Measurements from ENCODE around the gene PLPP7.
A peak's percentile ranks its signal among the peaks of the same experiment; 100 is the strongest.

Gene PLPP7

DNA sequence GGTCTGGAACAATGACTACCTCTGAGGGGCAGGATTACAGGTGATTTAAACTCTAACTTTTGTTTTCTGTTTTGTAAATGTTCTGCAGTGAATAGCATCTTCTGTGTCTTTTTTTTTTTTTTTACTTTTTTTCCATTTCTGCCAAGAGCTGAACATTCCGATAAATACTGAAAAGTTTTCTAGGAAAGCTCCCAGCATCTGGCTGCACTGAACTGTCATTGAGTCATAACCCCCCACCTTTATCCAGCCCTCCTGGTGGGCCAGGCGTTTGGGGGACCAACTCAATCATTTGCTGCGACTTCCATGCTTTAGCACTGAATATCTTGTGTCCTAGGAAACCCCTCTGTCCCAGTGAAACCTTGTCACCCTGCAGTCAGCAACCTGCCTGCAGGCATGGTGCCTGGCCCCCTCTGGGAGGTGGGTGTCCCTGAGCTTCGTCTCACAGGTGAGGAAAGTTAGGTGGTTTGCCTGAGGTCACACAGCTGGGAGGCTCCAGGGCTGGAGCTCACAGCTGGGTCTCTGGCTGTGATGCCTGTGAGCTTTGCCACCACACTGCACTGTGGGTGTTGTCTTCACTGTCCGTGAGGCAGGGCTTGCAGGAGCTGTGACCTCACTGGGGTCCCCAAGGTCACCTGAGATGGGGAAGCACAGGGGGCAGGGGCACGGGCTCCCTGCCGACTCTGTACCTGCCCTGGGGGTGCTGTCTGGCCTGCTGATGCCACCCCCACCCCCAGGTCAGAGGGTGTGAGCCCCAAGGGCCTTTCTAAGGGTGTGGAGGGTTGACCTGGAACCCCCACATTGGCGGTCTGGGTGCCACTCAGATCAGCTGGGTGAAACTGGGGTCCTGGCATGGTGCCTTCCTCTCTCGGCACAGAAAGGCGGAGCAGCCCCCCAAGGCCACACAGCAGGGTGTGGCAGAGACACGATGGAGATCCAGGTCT is 14.1 kb downstream of the PLPP7 start:
- no peak for DNase-seq (ENCODE audit: low read depth)

DNA sequence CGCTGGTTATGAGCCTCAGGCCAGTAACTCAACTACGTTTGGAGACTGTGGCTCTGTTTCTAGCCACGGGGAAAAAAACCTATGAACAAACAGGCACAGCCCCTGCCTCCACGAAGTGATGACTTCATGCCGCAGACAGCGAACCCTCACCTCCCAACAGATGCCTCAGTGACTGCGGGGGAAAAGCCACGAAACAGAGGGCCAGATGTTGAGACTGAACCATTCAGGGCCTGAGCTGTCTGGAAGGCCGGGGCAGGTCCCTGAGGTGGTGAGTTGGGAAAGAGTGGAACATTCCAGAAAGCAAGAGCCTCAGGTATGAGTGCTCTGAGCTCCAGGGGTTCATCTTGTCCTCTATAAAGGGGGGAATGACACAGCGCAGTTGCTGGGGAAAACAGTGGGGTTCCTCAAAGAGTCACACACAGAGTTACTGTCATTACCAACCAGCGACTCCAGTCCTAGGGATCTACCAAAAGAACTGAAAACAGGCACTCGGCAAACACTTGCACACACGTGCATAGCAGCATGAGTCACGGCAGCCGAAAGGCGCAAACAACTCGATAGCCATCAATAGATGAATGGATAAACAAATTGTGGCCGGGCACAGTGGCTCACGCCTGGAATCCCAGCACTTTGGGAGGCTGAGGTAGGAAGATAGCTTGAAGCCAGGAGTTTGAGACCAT is 15.3 kb downstream of the PLPP7 start:
- no peak for DNase-seq (ENCODE audit: low read depth)

DNA sequence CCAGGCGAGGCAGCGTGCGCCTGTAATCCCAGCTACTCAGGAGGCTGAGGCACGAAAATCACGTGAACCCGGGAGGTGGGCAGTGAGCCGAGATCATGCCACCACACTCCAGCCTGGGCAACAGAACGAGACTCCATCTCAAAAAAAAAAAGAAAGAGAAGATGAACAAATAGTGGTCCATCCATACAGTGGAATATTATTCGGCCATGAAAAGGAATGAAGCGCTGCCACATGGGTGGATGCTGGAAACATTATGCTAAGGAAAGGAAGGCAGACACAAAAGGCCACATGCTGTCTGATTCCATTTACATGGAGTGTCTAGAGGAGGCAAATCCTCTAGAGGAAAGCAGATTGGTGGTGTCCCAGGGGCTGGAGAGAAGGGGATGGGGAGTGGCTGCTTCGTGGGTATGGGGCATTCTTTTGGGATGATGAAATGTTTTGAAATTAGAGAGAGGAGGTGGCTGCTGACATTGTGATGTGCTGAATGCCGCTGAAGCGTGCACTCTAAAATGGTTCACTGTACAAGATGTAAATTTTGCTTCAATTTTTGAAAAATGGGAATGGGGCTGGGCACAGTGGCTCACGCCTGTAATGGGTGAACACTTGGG is 17.0 kb downstream of the PLPP7 start:
- DNase-seq (ENCODE audit: low read depth) = no peak

DNA sequence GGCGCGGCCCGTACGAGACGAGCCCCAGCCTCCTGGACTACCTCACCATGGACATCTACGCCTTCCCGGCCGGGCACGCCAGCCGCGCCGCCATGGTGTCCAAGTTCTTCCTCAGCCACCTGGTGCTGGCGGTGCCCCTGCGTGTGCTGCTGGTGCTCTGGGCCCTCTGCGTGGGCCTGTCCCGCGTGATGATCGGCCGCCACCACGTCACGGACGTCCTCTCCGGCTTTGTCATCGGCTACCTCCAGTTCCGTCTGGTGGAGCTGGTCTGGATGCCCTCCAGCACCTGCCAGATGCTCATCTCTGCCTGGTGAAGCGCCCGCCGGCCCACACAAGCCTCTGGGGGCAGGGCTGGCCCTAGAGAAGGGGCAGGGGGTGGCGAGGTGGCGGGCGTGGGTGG is 18.5 kb downstream of the PLPP7 start:
- no peak for DNase-seq (ENCODE audit: low read depth)

DNA sequence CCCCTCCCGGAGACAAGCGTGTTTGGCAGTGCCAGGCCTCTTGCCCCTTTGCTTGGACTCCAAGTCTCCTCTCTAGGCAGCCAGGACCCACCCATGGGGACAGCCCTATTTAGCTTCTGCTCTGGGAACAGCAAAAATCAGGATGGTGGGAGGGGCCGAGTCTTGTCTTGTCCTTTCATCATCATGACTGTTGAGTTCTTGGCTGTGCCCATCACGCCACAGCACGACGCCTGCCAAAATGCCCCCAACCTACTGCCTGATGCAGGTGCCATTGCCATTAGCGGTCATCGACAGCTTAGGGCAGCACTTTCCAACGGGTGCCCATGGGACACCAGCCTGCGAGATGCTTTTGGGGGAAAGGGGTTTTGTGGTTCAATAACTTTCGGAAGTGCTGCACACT is 18.9 kb downstream of the PLPP7 start:
- DNase-seq (ENCODE audit: low read depth) = no peak

DNA sequence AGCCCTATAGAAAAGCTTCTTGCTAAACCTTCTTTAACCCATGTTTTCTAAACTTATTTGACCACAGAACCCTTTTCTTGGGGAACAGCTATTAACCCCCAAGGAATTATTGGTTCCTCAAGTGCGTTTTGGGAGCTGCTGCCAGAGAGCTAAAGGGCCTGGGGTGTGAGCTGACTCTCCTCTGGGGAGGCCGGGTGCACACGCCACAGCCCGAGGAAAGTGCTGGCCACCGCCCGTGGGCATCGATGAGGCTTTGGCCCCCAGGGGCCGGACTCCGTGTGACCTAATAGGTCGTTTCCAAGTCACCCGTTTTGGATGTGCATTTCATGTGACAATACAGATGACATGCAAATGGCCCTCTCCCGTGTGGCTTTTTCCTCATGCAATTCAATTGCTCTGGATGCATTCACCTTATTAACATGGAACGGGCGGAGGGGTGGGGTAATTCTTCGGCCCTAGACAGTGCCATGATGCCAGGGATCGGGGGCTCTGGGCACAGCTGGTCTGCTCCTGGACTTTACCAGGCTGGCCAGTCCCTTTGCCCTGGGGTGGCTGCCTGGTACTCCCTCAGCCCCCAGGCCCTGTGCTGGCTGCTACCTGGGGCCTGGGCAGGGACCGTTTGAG is 19.5 kb downstream of the PLPP7 start:
- DNase-seq (ENCODE audit: low read depth) = no peak

DNA sequence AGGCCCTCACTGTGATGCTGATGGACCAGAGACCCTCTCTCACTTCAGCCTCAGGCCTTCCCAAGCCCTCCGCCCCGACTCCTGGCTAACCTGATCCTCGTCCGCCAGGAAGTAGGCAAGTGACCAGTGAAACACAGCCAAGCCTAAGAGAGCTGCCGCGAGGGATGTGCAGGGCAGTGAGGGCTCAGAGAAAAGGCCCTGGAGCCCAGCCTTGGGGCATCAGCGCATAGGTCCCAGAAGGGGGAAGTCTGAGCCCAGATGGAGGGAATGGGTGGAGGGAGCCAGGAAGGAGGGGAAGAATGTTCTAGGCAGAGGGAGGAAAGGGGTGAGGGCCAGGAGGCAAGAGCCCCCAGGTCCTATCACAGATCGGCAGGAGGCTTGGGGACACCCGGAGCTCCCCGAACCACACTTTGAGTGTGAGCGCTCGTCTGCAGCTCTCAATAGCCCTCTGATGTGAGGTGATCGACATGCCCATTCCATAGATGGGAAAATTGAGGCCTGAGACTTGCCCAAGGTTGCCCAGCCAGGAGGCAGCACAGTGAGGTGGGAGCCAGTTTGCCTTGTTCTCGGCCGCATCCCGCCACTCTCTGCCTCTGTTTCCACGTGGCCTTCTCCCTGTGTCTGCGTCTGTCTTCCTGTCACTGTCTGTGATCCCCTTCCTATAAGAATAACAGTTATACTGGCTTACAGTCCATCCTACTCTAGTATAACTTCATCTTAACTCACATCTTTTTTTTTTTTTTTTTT is 20.2 kb downstream of the PLPP7 start:
- no peak for DNase-seq (ENCODE audit: low read depth)

DNA sequence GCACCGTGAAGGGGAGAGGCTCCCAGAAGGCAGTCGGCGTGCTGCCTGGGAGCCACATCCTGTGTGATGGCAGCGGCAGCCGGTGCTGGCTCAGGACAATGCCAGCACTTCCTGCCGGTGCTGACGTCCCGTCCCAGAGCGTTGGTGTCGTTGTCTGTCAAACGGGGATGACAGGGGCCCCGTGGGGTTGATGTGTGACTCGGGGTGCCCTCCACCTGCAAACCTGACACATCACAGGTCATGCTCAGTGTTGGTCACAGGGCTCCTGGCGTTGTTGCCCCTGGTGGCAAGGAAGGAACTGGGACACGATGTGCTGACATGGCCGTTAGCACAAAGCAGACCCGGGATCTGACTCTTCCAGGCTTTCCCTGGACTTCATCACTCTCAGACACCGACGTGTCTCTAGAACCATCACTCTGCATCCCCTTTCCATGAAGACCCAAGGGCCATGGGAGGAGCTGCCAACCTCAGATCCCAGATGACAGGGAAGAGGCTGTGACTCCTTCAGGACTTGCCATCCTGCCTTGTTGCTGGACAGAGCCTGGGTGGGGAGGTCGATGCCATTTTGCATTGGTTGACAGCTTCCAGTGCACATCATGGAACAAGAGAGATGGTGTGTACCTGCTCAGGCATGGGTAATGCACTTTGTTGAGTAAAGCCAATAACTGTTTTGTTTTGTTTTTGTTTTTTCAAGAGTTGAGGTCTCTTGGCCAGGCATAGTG is 21.5 kb downstream of the PLPP7 start:
- peak; percentile 39 for DNase-seq (ENCODE audit: low read depth)

DNA sequence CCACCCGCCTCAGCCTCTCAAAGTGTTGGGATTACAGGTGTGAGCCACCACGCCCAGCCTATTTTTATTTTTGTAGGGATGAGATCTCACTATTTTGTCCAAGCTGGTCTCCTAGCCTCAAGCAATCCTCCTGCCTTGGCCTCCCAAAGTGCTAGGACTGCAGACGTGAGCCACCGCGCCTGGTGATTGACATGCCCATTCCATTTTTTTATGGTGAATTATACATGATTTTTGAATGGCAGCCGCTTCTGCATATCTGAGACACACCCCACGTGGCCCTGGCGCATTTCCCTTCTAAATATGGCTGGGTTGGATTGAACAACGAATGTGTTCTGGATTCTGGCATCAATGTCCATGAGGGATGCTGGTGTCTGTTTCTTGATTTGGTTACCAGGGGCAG is 22.7 kb downstream of the PLPP7 start:
- DNase-seq (ENCODE audit: low read depth) = no peak

DNA sequence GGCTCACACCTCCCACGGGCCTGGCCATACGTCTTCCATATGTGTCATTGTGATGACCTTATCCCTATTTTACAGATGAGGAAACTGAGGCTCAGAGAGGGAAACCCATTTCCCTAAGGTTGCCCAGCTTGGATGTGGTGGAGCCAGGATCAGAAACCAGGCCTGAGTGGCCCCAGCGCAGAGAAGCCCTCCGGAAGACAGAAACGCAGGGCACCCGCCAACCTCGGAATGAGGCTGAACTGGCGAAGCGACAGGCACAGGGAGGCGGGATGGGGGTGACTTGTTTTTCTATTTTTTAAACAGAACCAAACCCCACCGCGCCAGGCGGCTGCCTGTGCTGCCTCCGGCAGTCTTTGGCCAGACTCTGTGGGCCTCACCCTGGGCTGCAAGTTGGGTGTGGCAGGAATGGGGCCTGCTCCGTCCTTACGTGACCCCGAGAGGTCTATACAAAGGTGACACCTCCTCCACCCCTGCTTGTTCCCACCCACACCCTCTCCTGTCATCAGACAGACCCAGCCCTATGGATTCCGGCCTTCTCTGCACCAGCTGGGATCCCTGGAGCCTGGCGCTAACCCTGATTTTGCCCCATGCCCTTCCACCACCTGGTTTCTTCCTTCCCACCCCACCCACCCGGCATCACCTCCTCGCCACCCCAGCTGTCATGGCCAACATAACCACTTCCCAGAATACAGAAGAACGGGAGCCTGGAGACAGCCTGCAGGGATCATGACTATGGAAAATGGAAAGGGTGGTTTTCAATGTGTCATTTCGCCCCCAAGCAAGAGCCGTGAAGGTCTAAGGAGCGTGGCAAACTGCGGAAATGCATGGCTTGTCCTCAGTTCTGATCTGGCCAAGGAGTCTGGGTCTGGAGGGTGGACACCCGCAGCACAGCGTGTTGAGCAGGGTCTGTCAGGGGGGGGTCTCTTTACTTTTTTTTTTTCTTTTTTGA is 23.6 kb downstream of the PLPP7 start:
- no peak for DNase-seq (ENCODE audit: low read depth)

DNA sequence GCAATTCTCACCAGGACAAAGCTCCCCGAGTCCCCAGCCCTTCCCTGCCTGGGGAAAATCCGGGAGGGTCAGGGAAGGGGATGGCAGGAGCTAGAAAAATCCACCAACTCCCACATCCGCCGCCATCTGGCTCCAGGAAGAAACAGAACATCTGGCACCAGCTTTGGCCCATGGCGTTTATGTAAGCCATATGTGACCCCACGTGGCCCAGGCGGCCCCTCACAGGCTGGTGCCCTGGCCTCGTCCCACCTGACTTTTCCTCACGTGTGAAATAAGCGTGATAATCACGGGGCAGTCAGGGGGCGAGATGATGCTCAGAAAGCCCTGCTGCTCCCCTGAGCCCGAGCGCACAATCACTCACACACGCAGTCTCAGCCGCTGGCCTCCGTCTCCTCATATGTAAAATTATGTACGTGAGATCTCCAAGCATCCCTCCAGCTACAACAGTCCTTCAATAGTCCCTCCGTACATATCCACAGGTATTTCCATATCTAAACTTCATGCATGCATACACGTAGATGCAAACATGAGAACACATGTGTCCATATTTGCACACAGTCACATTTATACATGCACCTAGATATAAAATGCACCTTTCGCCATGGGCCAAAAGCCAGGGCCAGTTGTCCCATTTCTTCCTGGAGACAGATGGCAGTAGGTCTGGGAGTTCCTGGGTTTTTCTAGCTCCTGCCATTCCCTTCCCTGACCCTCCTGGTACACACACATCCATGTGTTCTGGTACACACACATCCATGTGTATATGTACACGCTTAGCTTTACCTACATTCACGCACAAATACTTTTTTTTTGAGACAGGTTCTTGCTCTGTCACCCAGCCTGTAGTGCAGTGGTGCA is 28.9 kb downstream of the PLPP7 start:
- no peak for DNase-seq (ENCODE audit: low read depth)

DNA sequence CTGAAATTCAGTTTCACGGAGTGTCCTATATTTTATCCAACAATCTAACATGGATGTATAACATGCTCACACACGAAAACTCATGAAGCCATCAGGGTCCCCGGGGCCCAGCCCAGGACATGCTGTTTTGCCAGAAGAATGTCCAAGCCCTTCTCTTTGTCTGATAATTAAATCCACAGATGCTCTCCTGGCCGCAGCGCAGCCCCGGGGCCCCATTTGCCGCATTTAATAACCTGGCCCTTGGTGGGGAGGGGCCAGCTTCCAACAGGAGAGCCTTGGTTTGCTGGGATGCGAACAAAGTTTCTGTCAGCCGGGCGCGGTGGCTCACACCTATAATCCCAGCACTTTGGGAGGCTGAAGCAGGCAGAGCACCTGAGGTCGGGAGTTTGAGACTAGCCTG is 30.0 kb downstream of the PLPP7 start:
- no peak for DNase-seq (ENCODE audit: low read depth)

DNA sequence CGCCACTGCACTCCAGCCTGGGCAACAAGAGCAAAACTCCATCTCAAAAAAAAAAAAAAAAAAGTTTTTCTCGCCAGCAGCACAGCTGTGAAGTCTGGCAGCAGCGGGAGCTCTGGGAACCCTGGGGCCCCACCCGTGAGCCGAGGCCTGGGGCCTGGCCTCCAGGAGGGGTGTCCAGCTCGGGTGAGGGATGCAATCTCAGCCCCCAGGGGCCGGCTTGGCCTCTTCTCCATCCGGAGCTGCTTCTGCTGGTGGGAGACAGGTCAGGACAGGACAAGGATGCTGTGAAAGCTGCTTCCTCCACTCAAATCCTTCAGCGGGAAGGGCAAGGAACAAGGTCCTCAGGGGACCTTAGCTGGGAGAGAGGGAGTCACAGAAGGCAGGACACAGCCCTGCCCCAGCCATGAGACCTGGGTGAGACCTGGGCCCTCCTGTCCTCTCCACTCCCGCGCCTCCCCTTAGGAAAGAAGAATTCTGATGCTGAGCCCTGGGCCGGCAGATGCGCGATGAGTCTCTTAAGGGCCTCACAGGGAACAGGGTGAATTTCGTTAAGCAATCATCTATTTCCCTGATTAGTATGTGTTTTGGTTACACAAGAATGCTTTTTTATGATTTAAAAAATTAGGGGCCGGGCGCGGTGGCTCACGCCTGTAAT is 30.6 kb downstream of the PLPP7 start:
- DNase-seq (ENCODE audit: low read depth) = no peak

DNA sequence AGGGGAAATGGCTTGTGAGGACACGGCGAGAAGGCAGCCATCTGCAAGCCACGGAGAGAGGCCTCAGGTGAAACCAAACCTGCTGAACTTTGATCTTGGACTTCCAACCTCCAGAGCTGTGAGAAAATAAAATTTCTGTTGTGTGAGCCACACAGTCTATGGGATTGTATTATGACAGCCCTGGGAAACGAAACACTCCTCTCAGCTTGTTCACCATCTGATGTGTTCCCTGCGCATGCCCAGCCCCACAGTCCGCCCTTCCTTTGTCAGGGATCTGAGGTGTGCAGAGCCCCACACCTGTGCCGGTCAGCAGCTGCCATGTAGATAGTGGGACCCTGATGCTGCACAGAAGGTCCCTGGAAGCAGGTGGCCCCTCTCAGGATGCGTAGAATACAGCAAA is 34.1 kb downstream of the PLPP7 start:
- no peak for DNase-seq (ENCODE audit: low read depth)

DNA sequence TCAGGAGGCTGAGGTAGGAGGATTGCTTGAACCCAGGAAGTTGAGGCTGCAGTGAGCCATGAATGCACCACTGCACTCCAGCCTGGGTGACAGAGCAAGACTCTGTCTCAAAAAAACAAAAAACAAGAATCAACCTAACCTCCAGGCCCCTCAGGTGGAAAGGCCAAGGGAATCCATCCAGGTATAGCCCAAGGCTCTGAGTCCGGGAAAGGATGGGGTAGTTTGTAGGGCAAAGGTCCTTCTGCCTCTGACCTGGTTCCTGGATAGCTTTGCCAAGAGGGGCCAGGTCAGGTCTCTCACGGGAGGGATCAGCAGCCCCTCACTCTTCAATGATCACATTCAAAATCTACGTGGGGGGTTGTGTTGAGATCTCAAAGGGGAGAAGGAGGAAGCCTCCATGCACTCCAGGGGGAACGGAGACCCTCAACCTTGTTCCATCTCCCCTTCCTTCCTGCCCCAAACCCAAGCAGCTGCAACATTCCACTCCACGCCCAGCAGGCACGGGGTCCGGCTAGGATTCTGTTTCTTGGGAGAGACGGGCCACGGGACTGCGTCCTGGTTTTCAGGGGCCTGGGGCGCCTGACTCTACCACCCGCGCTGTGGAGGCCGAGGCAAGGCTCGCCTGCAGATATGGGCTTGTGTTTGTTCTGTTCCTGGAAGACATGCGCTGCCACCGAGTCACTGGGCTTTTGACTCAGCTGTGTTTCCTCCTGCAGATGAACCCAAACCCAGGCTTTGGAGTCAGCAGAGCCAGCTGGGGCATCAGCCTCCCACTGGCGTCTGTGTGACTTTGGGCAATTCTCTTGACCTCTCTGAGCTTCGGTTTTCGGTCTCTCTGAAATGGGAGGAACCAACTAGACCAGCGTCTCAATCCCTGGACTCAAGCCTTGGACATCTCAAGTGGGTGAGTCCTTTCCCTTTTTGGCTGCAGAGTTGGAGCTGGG is 35.5 kb downstream of the PLPP7 start:
- no peak for DNase-seq (ENCODE audit: low read depth)

DNA sequence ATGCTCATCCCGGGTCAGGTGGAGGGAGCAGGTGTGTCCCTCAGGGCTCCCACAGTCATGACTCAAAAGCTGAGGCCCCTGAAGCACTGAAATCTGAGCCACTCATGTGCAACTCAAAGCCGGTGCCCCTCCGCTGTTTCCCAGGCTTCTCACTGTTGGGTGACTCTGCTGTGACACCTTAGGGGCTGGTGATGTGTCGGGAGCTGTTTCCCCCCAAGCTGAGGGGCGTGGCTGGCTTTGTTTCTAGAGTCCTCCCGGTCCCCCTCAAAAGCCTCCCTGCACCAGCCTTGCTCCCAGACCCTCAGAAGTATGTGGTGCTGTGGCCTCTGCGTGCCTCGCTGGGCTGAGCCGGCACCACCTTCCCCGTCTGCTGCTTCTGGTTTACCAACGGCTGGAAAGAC is 39.7 kb downstream of the PLPP7 start:
- no peak for DNase-seq (ENCODE audit: low read depth)

DNA sequence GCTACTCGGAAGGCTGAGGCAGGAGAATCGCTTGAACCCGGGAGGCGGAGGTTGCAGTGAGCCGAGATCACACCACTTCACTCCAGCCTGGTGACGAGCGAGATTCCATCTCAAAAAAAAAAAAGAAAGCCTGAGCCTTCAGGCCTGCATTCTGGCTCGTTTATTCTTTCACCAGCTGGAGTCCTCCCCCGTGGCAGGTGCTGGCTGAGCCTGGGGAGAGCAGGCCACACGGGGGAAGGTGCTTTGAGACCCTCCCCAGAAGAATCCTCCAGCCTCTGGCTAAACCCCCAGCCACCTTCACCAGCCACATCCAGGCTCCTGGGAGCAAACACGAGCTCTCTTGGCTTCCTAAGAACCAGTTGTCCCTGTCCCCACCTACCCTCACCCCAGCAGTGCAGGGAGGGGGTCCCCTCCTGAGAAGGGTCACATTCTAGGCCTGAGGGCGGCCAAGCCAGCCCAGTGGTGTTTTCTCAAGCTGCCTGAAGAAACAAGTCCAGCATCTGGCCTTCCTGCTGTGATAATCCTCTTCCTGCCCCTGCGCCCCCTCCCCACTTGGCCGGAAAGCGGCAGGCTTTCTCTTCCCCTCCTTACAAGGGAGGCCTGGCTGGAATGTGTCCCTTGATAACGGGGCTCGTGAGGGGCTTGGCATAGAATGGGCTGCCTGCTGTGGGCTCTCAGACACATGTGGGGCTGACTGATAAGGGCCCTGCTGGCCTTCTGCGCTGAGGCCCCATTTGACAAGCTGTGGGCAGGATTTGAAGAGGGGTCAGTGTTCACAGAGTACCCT is 41.5 kb downstream of the PLPP7 start:
- DNase-seq (ENCODE audit: low read depth) = no peak

Measured in T-helper 22 cell (primary cell).